ENCODE results near the gene NCKAP5.

GRCh38 chr2:133483181-133483580 is 85.1 kb downstream of the NCKAP5 start:
- TF ChIP-seq PHF8 (IDR thresholded peaks at IDR 0.05; ENCODE audit: borderline replicate concordance, low read depth) = no peak
- TF ChIP-seq CTCF (IDR thresholded peaks at IDR 0.05) = no peak
- no peak for TF ChIP-seq RFX5 (IDR thresholded peaks at IDR 0.05)
- TF ChIP-seq ZSCAN20 (CRISPR knock-in tag; IDR thresholded peaks at IDR 0.05) = no peak
- TF ChIP-seq POLR2A (IDR thresholded peaks at IDR 0.05; ENCODE audit: low read length) = no peak
- TF ChIP-seq RAD21 (conservative IDR thresholded peaks at IDR 0.05 in 1 of 2, IDR thresholded peaks at IDR 0.05 in 1 of 2) = no peak
- TF ChIP-seq BHLHE40 (IDR thresholded peaks at IDR 0.05; ENCODE audit: low read depth, low read length) = no peak
- TF ChIP-seq JUN (IDR thresholded peaks at IDR 0.05) = no peak
- no peak for TF ChIP-seq HMGXB4 (CRISPR knock-in tag; IDR thresholded peaks at IDR 0.05; ENCODE audit: borderline replicate concordance)
- no peak for TF ChIP-seq USF2 (IDR thresholded peaks at IDR 0.05)
- no peak for TF ChIP-seq CEBPB (IDR thresholded peaks at IDR 0.05)
- no peak for TF ChIP-seq POLR2AphosphoS2 (conservative IDR thresholded peaks at IDR 0.05; ENCODE audit: low read length)

Measured in A549 (cell line).